Middle frontal gyrus (tissue), 1 donor: Measurements from ENCODE around the gene MCU.
"Not testable (repeated sequence)": the region's sequence is repeated elsewhere in the genome, so short reads cannot be mapped to it uniquely, and the experiment has no call there.

ENCODE experiments used
- DNase-seq: peaks from one replicate; pipeline ENCODE4 v3.0.0-alpha.2; 2015; ENCODE audit warnings: low spot score; ENCODE audit errors: extremely low spot score

Gene MCU

DNA sequence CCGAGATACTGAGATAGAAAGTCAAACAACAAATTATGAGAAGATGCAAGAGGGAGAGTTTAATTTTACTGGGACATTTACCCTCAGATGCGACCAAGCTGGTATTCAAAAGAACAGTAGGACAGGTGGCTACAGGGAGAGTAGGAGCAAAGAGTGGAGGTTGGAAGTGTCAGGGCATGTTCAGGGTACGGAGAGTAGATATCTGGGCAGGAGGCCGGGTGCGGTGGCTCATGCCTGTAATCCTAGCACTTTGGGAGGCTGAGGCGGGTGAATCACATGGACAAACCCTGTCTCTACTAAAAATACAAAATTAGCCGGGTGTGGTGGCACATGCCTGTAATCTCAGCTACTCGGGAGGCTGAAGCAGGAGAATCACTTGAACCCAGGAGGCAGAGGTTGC lies 5.5 kb upstream of the MCU start:
- DNase-seq: not testable (repeated sequence)

DNA sequence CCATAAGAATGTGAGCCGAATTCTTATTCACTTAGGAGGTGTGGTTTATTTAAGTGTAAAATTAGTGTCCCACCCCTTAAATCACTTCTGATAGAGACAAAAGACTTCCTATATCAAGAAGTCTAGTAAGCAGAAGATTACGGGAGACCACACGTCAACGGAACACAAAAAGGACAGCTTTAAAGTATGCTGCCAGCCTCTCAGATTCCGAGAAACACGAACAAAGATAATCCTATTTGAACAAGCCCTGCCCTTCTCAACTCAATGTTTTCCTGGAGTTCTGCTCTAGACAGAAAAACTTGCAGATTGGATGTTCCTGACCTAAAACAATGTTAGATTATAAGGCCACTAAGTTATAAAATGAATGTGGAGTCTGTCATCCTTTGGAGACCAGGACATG lies 4.9 kb upstream of the MCU start:
- DNase-seq: no peak

DNA sequence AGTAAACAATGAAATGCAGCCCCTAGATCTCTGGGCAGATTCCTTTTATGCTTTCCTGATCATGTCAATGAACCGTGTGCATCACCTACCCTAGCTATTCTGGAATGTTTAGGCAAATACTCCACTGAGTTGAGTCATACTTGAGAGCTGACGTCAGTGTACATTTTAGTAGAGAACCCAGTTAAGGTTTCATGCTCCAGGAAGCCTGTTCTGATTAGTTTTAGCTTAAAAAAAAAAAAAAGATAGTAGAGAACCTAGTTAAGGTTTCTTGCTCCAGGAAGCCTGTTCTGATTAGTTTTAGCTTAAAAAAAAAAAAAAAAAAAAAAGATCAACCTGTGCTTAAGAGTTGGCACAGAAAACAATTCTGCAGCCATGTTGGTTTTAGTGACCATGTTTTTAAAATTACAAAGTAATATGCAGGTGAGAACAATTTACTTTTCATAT lies 3.7 kb upstream of the MCU start:
- no peak for DNase-seq

DNA sequence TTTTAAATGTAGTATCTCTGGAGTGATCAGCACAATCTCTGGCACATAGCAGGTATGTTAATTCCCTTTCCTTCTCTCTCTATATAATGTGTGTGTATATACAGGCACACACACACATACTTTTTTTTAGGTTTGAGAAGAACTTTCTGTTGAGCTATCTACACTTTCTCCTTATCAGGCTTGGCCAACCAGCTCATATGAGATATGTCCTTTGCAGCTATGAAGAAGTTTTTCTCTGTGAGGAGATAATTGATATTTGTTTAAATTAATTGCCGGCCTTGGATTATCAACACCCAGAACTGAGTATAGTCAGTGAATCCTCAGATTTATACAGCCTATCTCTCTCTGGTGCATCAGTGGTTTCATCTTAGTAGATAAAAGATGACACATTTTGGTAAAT lies 2.3 kb upstream of the MCU start:
- no peak for DNase-seq

DNA sequence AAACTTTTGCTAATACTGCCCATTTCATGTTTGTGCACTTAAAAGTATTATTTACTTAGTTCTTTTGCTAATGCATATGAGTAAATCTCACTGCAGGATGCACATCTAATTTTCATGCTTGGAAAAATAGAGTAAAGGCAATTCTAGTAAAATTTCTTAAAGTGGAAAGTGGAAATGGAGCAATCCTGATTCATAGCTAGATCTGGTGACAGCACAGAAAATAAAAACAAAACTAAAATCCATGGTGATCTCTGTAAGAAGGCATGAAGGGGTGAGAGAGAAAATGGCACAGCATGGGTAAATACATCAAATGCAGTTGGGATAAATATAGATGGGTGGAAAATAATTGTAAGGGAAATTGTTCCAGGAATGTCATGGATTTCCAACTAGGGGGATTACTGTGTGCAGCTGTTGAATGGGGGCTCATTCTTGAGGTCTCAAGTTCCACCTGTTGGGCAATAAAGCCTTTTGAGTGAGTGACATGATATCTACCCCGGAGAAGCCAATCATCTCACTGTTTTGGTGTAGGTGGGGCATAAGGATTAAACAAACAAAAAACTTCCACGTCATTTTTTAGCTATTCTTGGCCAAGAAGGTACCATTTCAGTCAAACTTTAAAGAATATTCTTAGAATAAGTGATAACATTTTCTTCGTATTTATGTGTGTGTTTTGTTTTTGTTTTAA lies 1.7 kb upstream of the MCU start:
- DNase-seq: no peak

DNA sequence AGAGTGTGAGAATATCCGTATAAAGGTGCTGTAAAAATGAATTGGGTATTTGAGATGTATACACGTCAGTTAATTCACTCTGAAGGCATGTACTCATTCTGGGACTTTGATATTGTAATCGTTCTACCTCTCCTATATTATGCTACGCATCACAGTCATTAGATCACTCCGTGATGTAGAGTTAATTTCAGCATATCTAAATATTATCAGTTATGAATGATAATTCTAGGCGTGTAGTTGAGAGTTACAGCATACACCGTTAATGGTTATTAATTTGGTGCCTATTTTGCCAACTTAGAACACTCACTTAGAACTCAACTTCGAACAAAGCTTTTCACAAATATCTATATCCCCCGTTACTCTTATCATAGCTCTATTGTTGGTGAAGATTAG lies 477 bp upstream of the MCU start:
- no peak for DNase-seq

DNA sequence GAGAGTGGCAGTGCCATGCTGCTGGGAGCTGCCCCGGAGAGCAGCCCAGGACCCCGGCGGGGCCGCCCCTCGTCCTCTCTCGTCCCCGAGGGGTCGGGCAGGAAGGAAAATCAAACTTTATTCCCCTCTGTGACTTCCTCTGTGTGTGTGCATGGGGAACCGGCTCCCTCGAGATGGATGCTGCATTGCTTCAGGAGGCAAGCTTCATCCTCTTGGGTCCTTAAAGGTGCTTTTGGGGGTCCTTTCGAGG lies 726 bp downstream of the MCU start:
- DNase-seq: no peak

DNA sequence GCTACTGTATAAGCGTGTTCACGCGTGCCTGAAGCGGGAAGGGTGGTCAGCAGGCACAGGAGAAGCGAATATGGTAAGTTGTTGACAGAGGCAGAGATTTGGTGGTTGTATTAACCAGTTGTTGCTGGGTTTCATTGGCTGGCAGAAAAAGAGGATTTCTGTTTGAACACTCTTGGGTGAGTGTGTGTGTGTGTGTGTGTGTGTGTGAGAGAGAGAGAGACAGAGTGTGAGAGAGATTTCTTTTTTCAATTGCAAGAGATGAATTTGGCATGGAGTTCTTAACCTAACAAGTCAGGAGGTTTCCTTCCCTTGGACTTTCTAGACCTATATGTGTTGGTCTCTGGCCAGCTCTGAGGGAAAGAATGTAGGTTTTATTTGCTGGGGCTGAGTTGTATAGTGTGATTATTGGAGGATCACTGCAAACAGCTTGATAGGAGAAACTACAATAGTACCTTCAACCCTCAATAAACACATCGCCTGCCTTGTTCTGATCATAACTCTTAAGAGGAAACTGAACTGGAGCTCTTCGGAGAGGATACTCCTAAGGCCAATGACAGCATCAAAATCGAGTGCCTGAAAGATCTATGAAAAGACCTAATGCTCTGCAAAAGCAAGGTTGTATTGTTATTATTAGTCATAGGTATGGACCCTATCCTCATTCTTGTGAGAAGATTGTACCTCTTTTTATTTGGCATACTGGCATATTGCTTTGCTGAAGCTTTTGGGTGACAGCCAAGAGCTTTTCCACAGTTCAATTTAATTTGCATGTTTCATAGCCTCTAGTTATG lies 1.2 kb downstream of the MCU start:
- DNase-seq: no peak

DNA sequence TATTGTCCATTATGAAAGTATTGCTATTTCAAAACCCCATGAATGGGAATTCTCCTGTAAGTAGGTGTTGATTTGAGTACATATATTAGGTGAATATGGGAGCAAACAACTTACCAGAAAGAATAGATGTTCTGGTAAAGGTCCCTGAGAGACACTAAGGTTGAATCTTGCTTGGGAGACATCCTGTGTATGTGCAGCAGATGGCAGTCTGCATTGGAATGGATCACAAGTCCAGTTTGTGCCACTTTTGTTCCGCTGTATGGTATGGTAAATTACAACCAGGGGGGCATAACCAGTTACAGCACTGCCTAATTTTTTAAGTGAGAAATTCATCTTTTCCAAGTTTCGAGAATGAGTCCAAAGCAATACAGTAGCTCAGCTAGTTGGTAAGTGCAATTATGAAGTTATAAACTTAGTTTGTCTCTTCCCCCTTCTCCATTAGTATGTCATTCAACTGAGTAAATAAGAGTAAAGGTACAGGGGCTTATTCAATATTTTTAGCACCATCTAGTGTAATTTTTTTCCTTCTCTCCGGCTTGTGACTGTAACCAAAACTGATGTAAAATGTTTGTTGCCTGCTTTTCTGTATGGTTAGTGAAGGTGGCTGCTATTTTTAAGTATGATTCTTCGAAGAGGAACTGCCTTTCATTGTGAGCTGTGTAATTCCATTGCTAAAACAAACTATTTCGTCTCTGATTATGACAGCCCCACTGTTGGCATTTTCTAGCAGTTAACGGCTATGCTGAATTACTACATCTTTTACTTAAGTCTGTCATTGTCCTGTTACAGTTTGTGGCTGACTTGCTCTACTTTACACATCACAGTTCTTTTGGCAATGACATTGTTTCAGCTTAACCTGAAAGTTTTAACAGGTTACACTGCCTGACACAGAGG lies 2.8 kb downstream of the MCU start:
- no peak for DNase-seq

DNA sequence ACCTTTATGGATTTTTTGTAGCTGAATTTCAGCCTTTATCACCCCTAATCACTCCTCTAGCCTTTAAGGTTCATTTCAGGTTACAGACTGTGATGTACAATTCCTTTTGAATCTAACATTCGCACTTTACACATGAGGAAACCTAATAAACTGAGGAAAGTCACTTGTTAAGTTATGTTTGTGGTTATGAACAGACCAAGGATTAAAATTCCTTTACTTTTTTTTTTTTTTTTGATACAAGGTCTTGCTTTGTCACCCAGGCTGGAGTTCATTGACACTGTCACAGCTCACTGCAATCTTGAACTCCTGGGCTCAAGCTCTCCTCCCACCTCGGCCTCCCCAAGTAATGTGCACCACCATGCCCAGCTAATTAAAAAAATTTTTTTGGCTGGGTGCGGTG lies 3.6 kb downstream of the MCU start:
- no peak for DNase-seq

DNA sequence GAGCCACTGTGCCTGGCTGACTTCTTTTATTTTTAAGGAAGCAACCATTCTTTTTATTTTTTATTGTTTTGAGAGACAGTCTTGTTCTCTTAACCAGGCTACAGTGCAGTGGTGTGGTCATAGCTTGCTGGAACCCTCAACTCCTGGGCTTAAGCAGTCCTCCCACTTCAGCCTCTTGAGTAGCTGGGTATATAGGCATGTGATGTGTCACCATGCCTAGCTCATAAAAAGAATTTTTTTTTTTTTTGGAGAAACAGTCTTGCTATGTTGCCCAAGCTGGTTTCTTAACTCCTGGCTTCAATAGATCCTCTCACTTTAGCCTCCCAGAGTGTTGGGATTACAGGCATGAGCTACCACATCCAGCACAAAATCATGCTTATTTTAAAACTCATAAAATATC lies 5.8 kb downstream of the MCU start:
- no peak for DNase-seq

DNA sequence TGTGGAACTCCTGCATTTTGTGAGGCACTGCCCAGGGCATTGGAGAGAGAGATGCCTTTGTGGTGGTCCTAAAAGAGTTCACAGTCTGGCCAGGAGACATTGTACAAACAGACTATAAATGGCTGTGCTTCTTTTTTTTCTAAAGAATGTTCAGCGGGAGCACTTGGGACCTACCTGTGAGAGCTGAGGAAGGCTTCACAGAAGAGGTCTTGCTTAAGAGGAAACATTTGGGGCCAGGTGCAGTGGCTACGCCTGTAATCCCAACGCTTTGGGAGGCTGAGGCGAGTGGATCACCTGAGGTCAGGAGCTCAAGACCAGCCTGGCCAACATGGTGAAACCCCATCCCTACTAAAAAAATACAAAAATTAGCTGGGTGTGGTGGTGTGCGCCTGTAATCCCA lies 10.5 kb downstream of the MCU start:
- not testable (repeated sequence) for DNase-seq

DNA sequence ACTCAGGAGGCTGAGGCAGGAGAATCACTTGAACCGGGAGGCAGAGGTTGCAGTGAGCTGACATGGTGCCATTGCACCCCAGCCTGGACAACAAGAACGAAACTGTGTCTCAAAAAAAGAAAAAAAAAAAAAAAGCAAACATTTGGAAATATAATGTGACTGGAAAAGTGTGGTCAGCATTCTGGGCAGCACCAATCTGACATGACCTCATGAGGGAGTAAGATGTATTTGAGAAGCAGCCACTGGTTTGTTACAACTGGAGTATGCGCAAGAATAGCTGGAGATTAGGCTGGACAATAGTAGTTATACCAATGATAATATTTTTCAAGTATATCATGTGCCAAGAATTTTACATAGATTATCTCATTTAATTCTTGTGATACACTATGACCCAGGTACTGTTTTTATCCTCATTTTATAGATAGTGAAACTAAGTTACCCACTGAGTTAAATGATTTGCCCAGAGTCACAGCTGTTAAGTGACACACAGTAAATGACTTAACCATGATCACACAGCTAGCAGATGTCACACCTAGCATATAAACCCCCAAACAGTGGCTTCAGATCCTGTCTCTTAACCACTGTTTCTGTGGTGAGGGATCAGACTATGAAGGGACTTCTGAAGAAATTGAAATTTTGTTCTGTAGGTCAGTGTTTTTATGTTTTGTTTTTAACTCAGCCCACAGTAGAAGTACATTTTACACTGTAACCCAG lies 11.1 kb downstream of the MCU start:
- DNase-seq: no peak

DNA sequence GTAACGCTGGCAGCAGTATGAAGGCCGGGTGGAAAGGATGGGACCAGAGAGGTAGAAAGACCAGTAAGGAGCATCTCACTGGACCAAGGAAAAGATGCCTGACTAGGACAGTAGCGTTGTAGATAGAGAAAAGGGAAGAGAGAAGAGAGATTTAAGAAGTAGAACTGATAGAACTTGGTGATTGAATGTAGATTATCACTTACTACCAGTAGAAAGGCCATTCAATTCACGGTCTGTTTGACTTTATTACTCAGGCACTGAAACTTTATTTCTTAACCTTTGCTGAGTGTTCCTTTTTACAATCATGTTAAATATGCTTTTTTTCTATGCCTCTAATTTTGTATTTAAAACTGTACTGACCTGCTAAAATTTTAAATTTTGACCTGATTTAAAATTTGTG lies 12.2 kb downstream of the MCU start:
- no peak for DNase-seq

DNA sequence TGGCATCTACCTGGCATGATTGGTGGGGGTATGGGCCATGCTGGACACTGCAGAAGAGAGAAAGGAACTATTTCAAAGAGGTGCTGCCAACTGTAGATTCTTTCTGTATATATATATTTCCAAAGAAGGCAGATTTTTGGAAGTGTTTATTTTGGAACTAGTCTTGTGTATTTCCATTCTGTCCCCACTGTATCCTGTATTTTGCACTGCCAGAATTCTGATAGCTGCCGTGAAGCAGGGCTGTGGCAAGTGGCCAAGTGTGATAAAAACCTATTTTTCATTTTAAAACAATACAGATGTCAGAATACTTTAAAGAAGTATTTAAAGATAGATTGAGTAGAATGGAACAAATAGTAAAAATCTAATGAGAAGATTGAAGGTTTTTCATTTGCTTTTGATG lies 17.1 kb downstream of the MCU start:
- no peak for DNase-seq

DNA sequence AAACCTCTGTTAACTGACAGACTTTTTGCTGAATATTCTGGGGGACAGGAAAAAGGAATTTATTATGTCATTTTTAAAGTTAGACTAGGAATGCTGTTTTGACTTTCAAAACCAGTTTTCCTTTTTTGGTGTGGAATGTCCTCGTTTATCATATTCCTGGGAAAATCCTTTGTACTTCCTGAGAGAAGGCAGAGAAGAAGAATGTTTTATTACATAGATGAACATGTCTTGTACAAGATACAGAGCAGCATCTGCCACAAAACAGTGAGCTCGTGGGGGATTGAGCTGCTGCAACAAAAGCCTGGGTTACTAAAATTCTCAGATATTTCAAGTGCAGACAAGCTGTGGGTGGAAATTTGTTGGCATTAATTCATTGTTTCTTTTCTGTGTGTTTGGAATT lies 20.2 kb downstream of the MCU start:
- DNase-seq: no peak

DNA sequence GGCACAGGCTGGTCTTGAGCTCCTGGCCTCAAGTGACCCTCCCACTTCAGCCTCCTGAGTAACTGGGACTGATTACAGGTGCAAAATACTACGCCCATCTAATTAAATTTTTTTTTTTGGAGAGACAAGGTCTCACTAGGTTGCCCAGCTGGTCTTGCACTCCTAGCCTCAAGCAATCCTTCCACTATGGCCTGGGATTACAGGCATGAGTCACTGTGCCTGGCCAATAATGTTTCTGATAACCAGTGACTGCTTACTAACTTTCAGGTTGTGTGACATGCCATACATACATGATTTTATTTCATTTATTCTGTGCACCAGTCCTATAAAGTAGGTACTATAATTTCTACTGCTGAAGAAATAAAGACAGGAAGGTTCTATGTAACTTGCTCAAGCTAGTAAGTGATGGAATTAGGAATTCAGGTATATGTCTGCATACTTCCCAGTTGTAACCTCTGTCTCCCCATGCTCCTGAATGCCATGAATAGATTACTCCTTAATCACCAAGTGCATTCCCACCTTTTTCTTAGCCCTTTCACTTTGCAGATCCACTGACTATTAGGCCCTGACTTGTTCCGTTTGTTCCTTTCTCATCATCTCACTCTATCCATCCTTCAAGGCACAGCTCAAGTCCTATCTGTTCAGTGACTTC lies 28.1 kb downstream of the MCU start:
- no peak for DNase-seq

DNA sequence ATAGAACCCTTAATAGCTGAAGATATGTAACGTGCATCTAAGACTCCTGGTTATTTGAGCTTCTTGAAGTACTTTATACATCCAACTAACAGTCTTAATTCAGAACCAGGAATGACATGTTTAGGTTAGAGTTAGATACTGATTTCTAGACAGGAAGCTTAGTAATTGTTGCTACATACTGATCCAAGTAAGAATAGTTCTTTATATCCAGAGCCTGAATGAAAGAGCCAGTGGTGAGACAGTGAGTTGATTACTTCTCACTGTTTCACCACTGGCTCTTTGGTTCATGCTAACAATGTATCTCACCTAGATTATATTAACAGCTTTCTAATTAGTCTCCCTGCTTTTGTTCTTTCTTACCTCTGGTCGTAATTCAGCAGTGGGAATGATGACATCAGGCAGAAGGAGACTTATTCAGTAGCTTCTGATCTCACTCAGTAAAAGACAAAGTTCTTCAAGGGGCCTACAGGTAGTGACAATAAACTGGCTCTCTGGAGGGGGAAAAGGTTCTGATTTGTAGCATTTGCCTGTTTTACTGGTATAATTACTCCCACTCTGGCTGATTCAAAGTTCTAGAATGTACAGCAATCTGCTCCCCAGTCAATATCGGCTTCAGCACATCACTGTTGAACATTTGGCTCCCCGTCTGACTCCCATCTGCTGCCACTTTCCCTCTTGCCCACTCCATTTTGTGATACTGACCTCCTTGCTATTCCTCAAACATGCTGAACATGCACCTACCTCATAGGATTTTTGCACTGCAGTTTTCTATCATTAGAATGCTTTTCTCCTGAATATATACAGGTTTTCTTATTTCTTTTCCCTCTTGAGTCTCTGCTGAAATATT lies 29.1 kb downstream of the MCU start:
- no peak for DNase-seq

DNA sequence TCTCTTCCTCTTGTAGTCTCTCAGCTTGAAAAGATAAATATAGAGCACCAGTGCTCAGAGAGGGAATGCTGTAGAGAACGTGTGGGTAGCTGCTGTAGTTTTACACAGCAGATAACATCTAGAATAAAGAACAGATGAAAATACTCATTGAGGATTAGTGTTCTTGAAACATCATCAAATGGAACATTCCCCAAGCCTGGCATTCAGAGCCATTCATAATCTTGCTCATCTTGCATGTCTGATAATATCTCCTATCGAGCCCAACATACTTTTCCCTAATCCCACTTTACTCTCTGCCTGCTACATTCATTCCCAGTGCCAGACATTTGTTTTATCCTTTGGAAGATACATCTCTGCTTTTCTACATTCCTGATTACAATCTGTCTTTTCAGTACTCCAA lies 35.2 kb downstream of the MCU start:
- no peak for DNase-seq

DNA sequence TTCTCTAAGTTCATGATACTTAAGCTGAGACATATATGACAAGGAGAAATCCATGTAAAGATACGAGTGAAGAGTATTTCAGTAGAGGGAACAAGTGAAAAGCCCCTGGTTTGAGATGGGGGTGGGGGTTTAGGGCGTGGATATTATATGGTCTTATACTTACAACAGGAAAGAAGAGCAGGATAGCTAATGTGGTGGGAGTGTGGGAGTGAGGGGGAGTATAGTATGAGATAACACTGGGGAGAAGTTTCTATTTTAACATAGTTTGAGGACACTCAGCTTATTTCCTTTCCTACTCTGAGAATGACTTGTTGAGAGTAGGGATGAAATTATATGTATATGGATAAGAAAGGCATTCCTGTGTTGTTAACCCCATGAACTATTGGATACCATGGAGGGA lies 36.5 kb downstream of the MCU start:
- no peak for DNase-seq
